Activated naive CD4-positive, alpha-beta T cell treated with anti-CD3 and anti-CD28 coated beads, Interleukin-2, amount 10 ng/mL, durations not matched to agents 7 days and 5 days (primary cell): Measurements from ENCODE around the gene KIRREL2.
"Not testable (repeated sequence)": the region's sequence is repeated elsewhere in the genome, so short reads cannot be mapped to it uniquely, and the experiment has no call there.

Experiments used
- CTCF ChIA-PET: fragments of 350-600 bp; sonication (Branson Sonifier 250); formaldehyde crosslinking; loops from one replicate; lab custom pipeline; 2021; ENCODE audit warnings: antibody characterized with exemption; lab: Charles Lee
- DNase-seq: peaks from one replicate; pipeline ENCODE4 v3.0.0-alpha.2; 2020
- H3K27ac Mint-ChIP-seq: one replicate; pipeline ENCODE4 v1.8.0; 2021; ENCODE audit warnings: mild to moderate bottlenecking, moderate library complexity, mixed read lengths
- H3K27me3 Mint-ChIP-seq: one replicate; pipeline ENCODE4 v1.8.0; 2021; ENCODE audit warnings: mild to moderate bottlenecking, mixed read lengths
- H3K36me3 Mint-ChIP-seq: one replicate; pipeline ENCODE4 v1.8.0; 2021; ENCODE audit warnings: mixed read lengths
- H3K4me1 Mint-ChIP-seq: one replicate; pipeline ENCODE4 v1.8.0; 2021; ENCODE audit warnings: mixed read lengths
- H3K4me3 Mint-ChIP-seq: one replicate; pipeline ENCODE4 v1.8.0; 2021; ENCODE audit warnings: mild to moderate bottlenecking, moderate library complexity, mixed read lengths
- H3K9me3 Mint-ChIP-seq: one replicate; pipeline ENCODE4 v1.8.0; 2021; ENCODE audit warnings: mixed read lengths

KIRREL2 gene

GRCh38 chr19:35889370-35890112 is 32.8 kb downstream of the KIRREL2 start:
- peaks cover 4% of the 10 kb centered on the region for H3K4me1 Mint-ChIP-seq
- H3K27me3 Mint-ChIP-seq, result no peaks in the 10 kb centered on the region
- H3K4me3 Mint-ChIP-seq, result no peak overlapping the region
- CTCF ChIA-PET, result interaction anchor here (0.6 to 1.2 kb wide), 2 partner anchors 12 to 42 kb away, joined by 3 to 4 read pairs; no protein-coding TSS in a partner anchor
- peaks cover 61% of the 10 kb centered on the region for H3K36me3 Mint-ChIP-seq
- DNase-seq, result no peak
- no peaks in the 10 kb centered on the region for H3K9me3 Mint-ChIP-seq
- no peak overlapping the region for H3K27ac Mint-ChIP-seq

- Mint-ChIP-seq H3K9me3 (no peaks in the 10 kb centered on the region), H3K27me3 (no peaks in the 10 kb centered on the region), H3K27ac (no peak overlapping the region), H3K36me3 (peaks cover 62% of the 10 kb centered on the region), H3K4me1 (peaks cover 7% of the 10 kb centered on the region), H3K4me3 (no peak overlapping the region)
- no peak for DNase-seq
- CTCF ChIA-PET, result no interaction called here
Measured at GRCh38 chr19:35890113-35890650, 33.5 kb downstream of the KIRREL2 start.

GRCh38 chr19:35891819-35892218 is 35.1 kb downstream of the KIRREL2 start:
- Mint-ChIP-seq H3K4me1 (peaks cover 15% of the 10 kb centered on the region), H3K36me3 (peaks cover 59% of the 10 kb centered on the region)
- CTCF ChIA-PET, result interaction anchor here (0.6 kb wide), 1 partner anchor 30 kb away, joined by 3 read pairs; no protein-coding TSS in a partner anchor
- H3K9me3 Mint-ChIP-seq, H3K27me3 Mint-ChIP-seq, H3K27ac Mint-ChIP-seq, H3K4me3 Mint-ChIP-seq, DNase-seq: not testable (repeated sequence)

GRCh38 chr19:35894342-35894741 is 37.6 kb downstream of the KIRREL2 start:
- CTCF ChIA-PET, result interaction anchor here (1.5 to 2.1 kb wide), 2 partner anchors 11 to 37 kb away, joined by 3 to 5 read pairs; no protein-coding TSS in a partner anchor
- Mint-ChIP-seq H3K36me3 (peaks cover 53% of the 10 kb centered on the region), H3K27me3 (no peaks in the 10 kb centered on the region), H3K4me1 (peaks cover 28% of the 10 kb centered on the region), H3K9me3 (no peaks in the 10 kb centered on the region), H3K27ac (no peak overlapping the region), H3K4me3 (no peak overlapping the region)
- no peak for DNase-seq

GRCh38 chr19:35895911-35896642 is 39.4 kb downstream of the KIRREL2 start:
- no peak for DNase-seq
- H3K4me3 Mint-ChIP-seq, result no peak overlapping the region
- H3K9me3 Mint-ChIP-seq, result no peaks in the 10 kb centered on the region
- H3K27me3 Mint-ChIP-seq, result no peaks in the 10 kb centered on the region
- peaks cover 44% of the 10 kb centered on the region for H3K36me3 Mint-ChIP-seq
- peaks cover 34% of the 10 kb centered on the region for H3K4me1 Mint-ChIP-seq
- CTCF ChIA-PET, result interaction anchor here (1.0 to 1.2 kb wide), 2 partner anchors 17 to 35 kb away, joined by 3 to 4 read pairs; no protein-coding TSS in a partner anchor
- peak overlapping the region; percentile 24 for H3K27ac Mint-ChIP-seq

- Mint-ChIP-seq H3K27ac (peak overlapping the region; percentile 45), H3K27me3 (no peaks in the 10 kb centered on the region), H3K36me3 (peaks cover 42% of the 10 kb centered on the region), H3K9me3 (no peaks in the 10 kb centered on the region), H3K4me1 (peaks cover 37% of the 10 kb centered on the region), H3K4me3 (no peak overlapping the region)
- DNase-seq, result no peak
- CTCF ChIA-PET, result interaction anchor here (1.2 kb wide), 1 partner anchor 35 kb away, joined by 4 read pairs; no protein-coding TSS in a partner anchor
Measured at GRCh38 chr19:35896643-35897040, 39.9 kb downstream of the KIRREL2 start.

GRCh38 chr19:35897706-35898451 is 41.2 kb downstream of the KIRREL2 start:
- Mint-ChIP-seq H3K4me1 (peaks cover 46% of the 10 kb centered on the region), H3K36me3 (peaks cover 38% of the 10 kb centered on the region), H3K27me3 (no peaks in the 10 kb centered on the region), H3K9me3 (no peaks in the 10 kb centered on the region), H3K4me3 (peak overlapping the region; percentile 84), H3K27ac (peak overlapping the region; percentile 98)
- DNase-seq, result no peak
- CTCF ChIA-PET, result no interaction called here

- peaks cover 48% of the 10 kb centered on the region for H3K4me1 Mint-ChIP-seq
Measured at GRCh38 chr19:35898499-35898809, 41.7 kb downstream of the KIRREL2 start.

GRCh38 chr19:35899547-35900214 is 43.0 kb downstream of the KIRREL2 start:
- H3K4me1 Mint-ChIP-seq, result peaks cover 59% of the 10 kb centered on the region

More at GRCh38 chr19:35898499-35898809, 41.7 kb downstream of the KIRREL2 start:
- CTCF ChIA-PET, result no interaction called here
- no peak for DNase-seq
- peak overlapping the region; percentile 98 for H3K27ac Mint-ChIP-seq
- H3K4me3 Mint-ChIP-seq, result peak overlapping the region; percentile 84
- H3K9me3 Mint-ChIP-seq, result no peaks in the 10 kb centered on the region
- H3K27me3 Mint-ChIP-seq, result no peaks in the 10 kb centered on the region
- peaks cover 38% of the 10 kb centered on the region for H3K36me3 Mint-ChIP-seq

GRCh38 chr19:35901055-35901644 is 44.4 kb downstream of the KIRREL2 start:
- Mint-ChIP-seq H3K36me3 (peaks cover 36% of the 10 kb centered on the region), H3K27me3 (no peaks in the 10 kb centered on the region), H3K27ac (peak overlapping the region; percentile 98)

More at GRCh38 chr19:35899547-35900214, 43.0 kb downstream of the KIRREL2 start:
- Mint-ChIP-seq H3K9me3 (no peaks in the 10 kb centered on the region), H3K27ac (peak overlapping the region; percentile 98), H3K4me3 (peak overlapping the region; percentile 84), H3K36me3 (peaks cover 41% of the 10 kb centered on the region), H3K27me3 (no peaks in the 10 kb centered on the region)
- CTCF ChIA-PET, result no interaction called here
- peak; percentile 92 for DNase-seq

GRCh38 chr19:35901854-35902661 is 45.3 kb downstream of the KIRREL2 start, which contains the start of gene HCST:
HCST (plus strand) TSS chr19:35902529; CDS start chr19:35902594, 65 bp downstream.
- Mint-ChIP-seq H3K4me3 (peak within 1 kb of the TSS; percentile 84), H3K9me3 (no peaks in the 10 kb centered on the region), H3K27me3 (peaks cover 2% of the 10 kb centered on the region), H3K4me1 (peaks cover 55% of the 10 kb centered on the region), H3K36me3 (peaks cover 34% of the 10 kb centered on the region), H3K27ac (peak within 1 kb of the TSS; percentile 98)
- peak; percentile 70 for DNase-seq
- CTCF ChIA-PET, result no interaction called here

More at GRCh38 chr19:35901055-35901644, 44.4 kb downstream of the KIRREL2 start:
- Mint-ChIP-seq H3K9me3 (no peaks in the 10 kb centered on the region), H3K4me1 (peaks cover 58% of the 10 kb centered on the region), H3K4me3 (peak overlapping the region; percentile 84)
- DNase-seq, result no peak
- CTCF ChIA-PET, result no interaction called here

GRCh38 chr19:35902870-35903475 is 46.3 kb downstream of the KIRREL2 start:
- CTCF ChIA-PET, result no interaction called here
- Mint-ChIP-seq H3K27me3 (peaks cover 4% of the 10 kb centered on the region), H3K27ac (peak overlapping the region; percentile 98), H3K9me3 (no peaks in the 10 kb centered on the region), H3K4me3 (peak overlapping the region; percentile 84), H3K4me1 (peaks cover 49% of the 10 kb centered on the region), H3K36me3 (peaks cover 28% of the 10 kb centered on the region)
- DNase-seq, result no peak
